Measurements from ENCODE around the gene PKNOX2.

The PKNOX2 gene, protein sequence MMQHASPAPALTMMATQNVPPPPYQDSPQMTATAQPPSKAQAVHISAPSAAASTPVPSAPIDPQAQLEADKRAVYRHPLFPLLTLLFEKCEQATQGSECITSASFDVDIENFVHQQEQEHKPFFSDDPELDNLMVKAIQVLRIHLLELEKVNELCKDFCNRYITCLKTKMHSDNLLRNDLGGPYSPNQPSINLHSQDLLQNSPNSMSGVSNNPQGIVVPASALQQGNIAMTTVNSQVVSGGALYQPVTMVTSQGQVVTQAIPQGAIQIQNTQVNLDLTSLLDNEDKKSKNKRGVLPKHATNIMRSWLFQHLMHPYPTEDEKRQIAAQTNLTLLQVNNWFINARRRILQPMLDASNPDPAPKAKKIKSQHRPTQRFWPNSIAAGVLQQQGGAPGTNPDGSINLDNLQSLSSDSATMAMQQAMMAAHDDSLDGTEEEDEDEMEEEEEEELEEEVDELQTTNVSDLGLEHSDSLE

DNA sequence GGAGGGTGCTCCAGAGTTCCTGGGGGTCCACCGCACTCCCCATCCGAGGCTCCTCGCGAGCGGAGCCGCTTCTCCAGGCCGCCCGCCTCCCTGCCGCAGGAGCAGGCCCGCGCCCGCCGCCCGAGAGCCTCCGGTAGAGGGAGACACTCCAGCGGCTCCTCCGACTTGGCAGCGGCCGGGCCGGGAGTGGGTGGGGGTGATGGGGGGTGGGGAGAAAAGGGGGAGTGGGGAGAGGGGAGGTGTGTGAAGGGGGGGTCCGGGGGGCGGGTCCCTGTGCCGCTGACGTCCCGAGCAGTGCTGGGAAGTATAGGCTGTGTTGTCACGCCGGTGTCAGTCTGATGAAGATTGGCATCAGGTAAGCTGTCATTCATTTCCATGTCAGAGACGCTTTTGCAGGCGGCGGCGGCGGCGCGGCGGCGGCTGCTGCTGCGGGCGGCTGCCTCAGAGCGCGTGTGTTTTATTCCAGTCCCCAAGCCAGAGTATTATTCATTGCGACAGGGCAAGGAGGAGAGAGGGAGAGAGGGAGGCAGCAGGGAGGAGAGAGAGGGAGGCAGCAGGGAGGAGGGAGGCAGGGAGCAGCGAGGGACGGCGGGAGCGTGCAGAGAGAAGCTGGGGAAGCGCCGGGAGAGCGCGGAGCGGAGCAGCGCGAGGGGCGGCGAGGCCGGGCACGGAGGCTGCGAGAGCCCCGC is at the start of gene PKNOX2:
TSS of gene PKNOX2 (plus strand) at position 330 of the 689 bp plus-strand sequence. CDS start 186,555 bp downstream, outside the sequence.
- DNase-seq (ENCODE audit: low spot score) = no peak

DNA sequence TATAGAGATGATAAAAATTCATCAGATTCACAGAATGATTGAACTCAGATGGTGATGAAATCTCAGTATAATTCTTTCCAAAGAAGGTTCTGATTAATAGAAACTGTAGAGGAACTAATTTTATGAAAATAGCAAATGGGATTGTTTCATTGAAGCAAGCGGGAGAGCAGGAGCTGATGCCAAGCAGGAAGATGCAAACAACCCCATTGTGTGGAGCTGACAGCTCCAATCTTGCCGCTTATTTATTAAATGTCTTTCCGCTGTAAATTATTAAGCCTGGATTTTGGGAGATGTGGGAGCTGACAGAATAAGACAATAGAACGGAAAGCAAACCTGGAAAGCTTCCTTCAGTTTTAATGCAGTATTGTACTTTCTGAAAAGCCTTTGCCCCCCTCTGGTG is 47.1 kb upstream of the PKNOX2 start:
- no peak for DNase-seq (ENCODE audit: low spot score)

DNA sequence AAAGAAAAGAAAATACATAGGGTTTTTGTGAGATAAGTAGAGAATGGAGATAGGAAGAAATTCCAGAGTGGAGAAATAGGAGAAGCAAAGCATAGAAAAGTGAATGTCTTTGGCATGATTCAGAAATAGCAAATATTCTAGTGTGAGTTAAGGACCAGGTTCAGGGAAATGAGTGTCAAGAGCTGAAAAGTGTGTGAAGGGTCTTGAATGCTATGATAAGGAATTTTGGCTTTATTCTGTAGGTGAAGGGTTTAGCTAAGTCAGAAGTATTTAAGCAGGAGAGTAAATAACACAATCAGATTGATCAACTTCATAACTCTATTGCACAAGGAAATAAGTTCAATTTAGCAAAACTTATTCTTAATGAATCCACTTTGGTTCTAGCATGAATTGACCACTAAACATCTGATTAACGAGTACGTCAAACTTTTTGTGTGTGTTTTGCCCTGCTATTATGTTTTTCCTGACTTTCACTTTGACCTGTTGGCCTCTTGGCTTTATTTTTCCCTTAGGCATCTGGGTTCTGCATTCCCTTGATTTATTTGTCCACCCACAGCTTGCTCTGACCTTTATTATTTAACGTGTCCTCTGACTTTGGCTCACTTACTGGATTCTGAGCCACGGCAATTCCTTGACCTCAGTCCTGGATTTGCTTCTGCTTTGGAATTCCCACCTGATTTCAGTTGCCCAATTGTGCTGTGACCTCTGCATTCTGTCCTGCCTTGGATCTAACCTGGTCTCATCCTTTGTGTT is 41.2 kb upstream of the PKNOX2 start:
- DNase-seq (ENCODE audit: low spot score) = no peak

DNA sequence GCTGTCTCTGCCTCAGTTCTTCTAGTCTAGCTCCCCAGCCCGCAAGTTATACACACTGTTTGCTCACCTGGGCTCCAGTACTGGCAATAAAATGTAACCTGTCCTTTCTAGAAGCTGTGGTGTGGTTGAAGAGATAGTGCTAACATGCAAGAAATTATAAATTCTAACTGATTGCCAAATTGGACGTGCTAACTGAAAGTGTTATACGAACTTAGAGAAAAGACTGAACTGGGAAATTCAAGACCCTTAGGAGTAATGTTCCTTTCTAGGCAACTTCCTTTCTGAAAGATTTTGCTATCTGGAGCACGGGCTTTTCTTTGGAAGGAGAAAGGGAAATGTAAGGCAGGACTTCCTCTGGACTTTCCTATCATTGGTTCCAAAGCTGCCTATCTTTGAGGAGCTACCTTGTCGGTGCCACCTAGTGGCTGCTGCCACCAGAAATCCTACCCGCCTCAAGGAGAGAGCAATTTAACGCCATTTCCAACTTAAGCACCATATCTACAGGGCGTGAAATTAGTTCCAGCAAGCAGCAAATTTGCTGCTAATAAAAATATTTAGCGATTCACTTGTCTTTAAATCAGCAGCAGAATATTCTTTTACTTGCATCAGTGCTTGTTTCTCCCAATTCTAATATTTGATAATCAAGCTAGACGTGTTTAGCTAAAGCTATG is 40.5 kb upstream of the PKNOX2 start:
- peak; percentile 36 for DNase-seq (ENCODE audit: low spot score)

DNA sequence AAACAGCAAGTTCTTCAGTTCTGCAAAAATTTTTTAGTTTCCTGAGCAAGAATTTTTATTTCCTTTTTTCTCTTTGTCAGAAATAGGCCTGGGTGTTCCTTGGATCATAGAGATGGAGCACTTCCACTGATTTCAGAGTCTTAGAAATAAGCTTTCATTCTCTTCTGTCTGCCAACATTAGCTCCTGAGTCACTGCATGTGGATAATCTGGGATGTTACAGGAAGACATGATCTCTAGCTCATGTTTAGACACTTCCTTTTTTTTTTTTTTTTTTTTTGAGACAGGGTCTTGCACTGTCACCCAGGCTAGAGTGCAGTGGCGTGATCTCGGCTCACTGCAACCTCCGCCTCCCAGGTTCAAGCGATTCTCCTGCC is 39.9 kb upstream of the PKNOX2 start:
- DNase-seq (ENCODE audit: low spot score) = no peak

DNA sequence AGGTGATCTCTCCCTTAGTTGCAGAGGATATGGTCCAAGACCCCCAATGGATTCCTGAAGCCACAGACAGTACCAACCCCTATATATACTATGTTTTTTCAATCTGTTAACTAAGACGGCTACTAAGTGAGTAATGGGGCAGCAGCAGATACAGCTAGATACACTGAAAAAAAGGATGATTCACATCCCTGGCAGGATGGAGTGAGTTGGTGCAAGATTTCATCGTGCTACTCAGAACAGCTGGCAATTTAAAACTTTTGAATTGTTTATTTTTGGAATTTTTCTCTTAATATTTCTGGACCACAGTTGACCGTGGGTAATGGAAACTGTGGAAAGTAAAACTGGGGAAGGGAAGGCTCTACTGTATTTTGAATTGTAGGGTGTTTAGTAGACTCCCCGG is 36.1 kb upstream of the PKNOX2 start:
- DNase-seq (ENCODE audit: low spot score) = no peak

DNA sequence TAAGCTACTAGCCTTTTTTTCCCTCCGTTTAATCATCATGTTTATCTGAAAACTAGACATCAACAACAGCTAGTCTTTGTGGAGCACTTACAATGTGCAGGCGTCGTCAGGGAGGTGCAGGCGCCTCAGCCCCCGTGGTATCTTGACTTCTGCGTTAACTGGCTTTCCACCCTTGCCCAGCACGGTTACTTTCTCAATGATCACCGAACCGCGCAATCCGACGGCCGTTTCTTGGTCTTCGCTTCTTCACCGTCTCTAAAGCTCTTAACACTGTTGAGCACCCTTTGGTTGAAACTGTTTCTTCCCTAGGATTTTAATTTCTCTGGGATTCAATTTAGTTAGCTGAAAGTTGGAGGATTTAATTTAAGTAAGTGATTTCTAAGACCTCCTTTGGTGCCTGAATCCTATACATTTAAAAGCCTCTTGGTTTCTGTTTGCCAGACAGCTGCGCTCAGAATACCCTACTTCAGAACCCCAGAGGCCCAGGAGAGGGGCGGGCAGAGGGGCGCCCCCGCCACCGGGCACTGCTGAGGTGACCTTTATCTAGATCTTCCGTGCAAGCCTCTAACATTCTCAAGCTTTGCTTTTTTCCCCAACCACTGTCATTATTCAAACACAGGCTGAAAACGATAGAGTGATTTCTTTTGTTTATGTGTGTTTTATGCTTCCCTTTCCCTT is 35.1 kb upstream of the PKNOX2 start:
- DNase-seq (ENCODE audit: low spot score) = no peak

DNA sequence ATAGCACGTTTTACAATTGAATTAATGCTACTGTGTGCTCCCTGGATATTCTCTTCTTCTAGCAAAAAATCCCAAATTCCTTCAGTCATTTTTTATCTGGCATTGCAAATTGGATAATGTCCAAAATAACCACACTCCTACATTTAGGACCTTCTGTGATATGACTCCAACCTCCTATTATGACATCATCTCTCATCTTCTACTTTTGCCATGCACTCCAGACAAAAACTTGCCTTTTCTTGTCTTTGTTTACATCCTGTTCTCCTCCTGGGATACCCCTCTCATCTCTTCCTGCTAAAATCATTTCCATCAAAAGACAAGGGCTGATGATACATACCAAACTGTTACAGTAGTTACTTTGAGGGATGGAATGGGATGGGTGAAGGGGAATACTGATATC is 32.5 kb upstream of the PKNOX2 start:
- no peak for DNase-seq (ENCODE audit: low spot score)

DNA sequence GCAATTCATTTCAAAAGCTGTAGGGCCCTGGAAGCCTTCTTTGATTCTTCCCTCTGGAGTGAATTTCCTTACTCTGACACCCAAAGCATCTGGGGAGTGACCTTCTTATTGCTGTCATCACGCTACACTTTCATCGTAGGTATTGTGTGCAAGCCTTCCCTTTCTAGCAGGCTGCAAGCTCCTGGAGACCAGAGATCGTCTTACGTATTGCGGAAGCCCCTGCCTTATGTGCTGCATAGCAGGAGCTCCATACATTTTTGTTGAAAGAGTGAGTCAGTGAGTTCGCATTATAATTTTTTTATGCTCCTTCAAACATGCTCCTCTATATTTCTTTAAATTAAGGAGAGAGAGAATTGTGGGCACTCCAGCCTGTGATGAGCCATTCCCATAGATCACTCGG is 32.0 kb upstream of the PKNOX2 start:
- DNase-seq (ENCODE audit: low spot score) = no peak

DNA sequence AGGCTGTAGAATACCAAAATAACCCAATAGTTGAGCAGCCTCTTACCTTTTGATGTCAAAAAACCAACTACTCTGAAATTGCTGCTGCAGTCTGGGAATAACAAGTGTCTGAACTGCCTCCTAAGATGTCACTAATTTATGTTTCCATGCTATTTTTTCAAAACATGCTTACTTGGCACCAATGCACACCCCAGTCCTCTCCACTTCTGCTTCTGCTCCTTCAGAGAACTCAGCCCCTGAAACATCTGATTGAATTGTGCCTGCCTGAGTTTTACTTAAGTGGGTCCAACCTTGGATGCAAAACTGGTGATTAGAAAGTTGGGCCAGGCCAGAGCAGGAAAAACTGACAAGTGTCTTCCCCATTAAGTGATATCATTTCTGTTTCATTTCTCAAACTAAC is 28.6 kb upstream of the PKNOX2 start:
- no peak for DNase-seq (ENCODE audit: low spot score)

DNA sequence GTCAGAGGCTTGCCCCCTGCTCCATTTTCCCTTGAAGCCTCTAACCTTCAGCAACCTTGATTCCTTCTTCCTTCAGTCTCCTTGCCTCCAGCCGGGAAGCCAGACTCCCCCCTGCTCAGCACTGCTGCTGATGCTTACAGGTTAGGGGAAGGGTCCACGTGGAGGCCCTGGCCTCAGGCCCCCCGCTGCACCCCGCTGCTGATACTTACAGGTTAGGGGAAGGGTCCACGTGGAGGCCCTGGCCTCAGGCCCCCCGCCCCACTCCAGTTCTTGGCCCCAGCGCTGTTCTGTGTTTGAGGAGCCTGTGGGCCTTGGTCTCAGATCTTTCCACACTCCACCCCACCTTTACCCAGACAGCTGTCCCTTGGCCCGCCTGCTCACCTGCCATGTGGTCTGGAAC is 25.6 kb upstream of the PKNOX2 start:
- no peak for DNase-seq (ENCODE audit: low spot score)

DNA sequence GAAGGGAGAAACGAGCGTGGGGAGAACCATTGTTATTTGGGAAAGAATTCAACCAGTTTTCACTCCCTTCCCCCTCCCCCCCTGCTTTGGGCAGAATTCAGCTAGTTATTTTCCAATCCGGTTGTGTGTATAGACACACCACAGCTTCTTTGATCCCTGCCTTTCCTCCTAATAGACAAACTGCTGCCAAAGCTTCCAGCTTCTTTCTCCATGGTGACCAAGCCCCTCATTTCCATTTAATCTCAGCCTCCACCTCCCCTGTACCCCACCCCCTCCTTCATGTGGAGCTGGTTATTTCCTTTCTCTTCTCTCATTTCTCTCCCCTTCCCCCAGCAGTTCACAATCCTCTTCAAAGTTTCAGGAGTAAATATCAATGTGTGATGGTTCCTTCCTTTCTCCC is 24.8 kb upstream of the PKNOX2 start:
- no peak for DNase-seq (ENCODE audit: low spot score)

DNA sequence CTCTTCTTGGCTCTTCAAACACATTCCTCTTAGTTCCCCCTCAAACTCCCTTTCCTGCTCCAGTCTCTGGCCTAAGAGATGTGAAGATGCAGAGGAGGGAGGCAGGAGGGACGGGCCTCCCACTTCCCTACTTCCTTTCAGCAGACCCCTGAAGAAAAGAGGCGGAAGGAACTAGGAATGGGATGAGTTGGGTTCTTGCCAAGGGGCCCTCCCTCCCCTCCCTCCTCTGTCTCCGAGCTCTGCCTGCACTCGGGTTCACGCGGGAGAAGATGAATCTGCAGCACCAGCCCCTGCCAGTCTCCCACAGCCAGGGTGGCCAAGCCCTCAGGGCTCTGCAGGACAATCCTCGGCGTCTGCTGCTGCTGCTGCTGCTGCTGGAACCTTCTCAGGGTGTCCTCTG is 24.3 kb upstream of the PKNOX2 start:
- no peak for DNase-seq (ENCODE audit: low spot score)

DNA sequence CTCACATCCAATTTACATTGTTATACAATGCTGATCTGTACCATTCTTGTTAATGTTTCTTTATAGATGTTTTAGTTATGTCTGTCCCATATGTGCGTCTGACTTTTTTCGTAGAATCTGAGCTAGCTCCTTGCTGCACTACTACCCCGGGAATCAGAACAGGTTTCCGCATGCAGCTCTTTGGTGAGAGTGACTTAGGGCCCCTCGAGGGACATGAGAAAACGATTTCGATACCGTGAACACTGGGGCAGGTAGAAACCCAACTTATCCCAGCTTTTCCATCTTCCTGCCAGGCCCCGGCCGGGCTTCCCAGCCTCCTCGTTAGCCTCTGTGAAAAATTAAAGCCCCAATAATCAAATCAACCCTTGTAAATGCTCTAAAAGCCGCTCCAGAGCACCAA is 23.4 kb upstream of the PKNOX2 start:
- DNase-seq (ENCODE audit: low spot score) = no peak

DNA sequence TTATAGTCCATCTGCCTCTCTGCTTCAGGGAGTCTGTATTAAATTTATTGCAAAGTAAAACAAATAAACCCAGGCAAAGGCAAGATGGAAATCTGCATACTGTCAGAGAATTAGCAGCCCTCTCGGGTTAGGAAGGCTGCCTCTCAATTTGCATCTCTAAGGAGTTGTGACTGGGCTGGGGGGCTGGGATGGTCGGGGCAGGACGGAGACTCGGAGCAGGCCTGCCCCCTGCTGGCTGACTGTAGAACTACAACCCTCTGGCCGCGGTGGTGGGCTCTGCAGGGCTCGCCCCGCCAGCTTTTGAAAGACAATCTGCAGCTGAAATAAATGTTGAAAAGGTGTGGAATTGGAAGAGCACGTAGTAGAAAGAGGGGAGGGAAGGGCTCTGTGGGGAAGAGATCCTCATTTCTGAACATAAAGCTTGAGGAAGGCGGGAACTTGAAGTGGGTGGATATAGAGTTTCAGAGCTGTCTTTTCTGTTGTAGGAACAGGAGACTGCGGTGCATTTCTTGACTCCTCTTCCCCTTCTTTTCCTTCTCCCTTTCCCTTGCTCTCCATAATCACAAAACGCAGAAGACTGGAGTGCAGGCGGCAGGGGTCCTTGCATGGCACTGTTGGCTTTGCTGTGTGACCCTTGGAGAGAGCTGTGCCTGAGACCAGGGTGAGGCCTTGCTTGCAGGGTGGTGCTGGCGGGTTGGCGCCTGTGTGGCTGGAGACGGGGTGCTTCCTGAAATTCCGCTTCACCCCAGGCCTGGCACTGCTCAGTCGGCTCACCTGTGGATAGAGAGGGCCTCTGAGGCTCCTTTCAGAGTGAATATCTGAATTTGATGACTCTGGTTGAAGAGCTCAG is 22.6 kb upstream of the PKNOX2 start:
- peak; percentile 5 for DNase-seq (ENCODE audit: low spot score)

DNA sequence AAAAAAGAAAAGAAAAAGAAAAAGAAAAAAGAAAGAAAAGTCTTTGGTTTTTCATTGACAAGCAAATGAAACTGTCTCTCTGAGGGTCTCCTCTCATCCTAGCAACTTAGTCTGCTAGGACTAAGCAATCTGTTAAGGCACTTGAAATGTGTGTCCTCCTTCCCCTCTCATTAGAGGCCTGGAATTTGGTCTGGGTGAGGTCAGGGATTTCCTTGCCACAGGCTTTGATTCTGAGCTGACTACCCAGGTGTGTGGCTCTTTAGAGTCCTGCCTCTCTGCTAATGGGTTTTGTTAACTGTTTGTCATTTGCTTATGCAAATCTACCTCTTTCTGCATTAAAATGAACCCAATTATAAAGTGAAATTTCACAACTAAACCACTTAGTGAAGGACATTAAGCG is 18.3 kb upstream of the PKNOX2 start:
- no peak for DNase-seq (ENCODE audit: low spot score)

DNA sequence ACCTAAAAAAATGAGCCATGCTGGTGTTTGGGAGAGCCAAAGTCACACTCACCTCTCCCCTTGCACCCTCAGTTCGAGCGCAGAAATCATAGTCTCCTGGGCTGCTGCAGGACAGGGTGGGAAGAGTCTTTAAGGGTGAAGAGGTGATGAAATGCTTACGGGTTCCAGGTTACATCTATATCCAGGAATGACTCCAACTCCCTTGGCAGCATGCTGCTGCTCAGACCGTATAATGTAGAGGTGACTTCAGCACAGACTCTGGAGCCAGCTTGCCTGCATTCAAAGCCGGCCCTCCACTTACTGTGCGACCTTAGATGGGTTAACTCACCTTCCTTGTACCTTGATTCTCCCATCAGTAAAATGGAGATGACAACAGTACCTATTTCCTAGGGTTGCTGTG is 17.3 kb upstream of the PKNOX2 start:
- DNase-seq (ENCODE audit: low spot score) = no peak

DNA sequence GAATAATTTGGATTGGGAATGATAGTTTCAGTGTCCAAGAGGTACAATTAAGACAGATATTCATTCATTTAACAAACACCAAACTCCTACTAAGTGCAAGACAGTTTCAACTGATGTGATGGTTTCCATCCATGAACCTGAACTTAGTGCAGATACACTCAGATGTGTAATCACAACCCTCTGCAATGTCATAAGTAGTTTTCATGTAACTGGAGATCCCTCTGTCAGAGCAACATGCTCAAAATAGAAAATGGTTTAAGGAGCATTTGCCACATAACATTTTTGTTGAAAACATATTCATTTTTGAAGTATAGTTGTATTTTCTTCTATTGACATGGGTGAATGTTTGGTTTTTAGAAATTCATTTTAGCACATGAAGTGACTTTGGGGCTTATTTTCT is 16.5 kb upstream of the PKNOX2 start:
- no peak for DNase-seq (ENCODE audit: low spot score)

DNA sequence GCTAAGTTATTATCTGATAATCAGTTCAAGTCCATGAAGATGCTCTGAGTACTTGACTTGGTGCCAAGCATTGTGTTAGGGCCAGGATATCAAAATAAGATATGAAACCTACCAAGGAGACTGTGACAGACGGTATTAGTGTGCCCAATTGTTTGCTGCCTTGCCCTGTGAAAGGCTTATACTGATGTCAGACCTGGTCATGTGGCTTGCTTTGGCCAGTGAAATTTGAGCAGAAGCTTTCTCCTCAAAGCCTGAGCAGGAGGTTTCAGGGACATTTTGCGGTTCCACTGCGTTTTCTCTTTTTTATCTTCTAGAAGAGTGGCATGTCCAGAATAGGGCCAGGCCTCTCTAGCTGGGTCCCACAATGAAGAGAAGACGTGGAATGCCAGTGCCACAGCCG is 15.8 kb upstream of the PKNOX2 start:
- DNase-seq (ENCODE audit: low spot score) = no peak

DNA sequence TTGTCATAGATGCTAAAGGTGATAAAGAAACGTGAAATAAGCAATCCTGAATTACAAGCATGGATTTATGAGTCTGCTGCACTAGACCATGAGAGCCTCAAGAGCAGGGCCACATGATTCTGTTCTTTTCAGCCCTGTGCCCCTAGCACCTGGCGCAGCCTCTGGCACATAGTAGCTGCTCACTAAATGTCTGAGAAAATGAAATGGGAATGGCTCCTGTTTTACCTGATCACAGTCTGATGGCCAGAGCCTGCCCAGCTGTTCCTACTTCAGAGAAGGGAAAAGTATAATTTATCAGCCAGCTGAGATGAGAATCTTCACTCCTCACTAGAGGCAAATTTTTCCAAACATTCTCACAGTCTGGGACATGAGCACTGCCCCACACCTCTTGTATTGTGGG is 10.7 kb upstream of the PKNOX2 start:
- no peak for DNase-seq (ENCODE audit: low spot score)

Measured in LoVo (cell line).